ENCODE results near the gene SLC3A2.

Gene SLC3A2

GRCh38 chr11:62911137-62912130 lies 30.7 kb downstream of the SLC3A2 start:
- DNase-seq = peak; percentile 72

- no peak for DNase-seq
Observed at GRCh38 chr11:62912268-62912667, 31.6 kb downstream of the SLC3A2 start.

GRCh38 chr11:62914416-62914815 lies 33.7 kb downstream of the SLC3A2 start:
- no peak for DNase-seq

GRCh38 chr11:62917906-62918502 lies 37.3 kb downstream of the SLC3A2 start:
- DNase-seq = no peak

- no peak for DNase-seq
Observed at GRCh38 chr11:62918531-62918930, 37.8 kb downstream of the SLC3A2 start.

GRCh38 chr11:62919476-62919875 lies 38.8 kb downstream of the SLC3A2 start:
- no peak for DNase-seq

- no peak for DNase-seq
Observed at GRCh38 chr11:62919898-62920640, 39.4 kb downstream of the SLC3A2 start.

GRCh38 chr11:62921201-62921572 lies 40.5 kb downstream of the SLC3A2 start, which contains the start of gene CHRM1:
Gene CHRM1 (minus strand): TSS chr11:62921363. CDS start chr11:62911100, 10,263 bp downstream.
- no peak for DNase-seq

- DNase-seq = no peak
Observed at GRCh38 chr11:62921573-62922188, 41.0 kb downstream of the SLC3A2 start.

- no peak for DNase-seq
Observed at GRCh38 chr11:62922189-62922589, 41.5 kb downstream of the SLC3A2 start.

- DNase-seq = no peak
Observed at GRCh38 chr11:62922653-62923431, 42.1 kb downstream of the SLC3A2 start.

GRCh38 chr11:62923601-62924411 lies 43.1 kb downstream of the SLC3A2 start:
- no peak for DNase-seq

- no peak for DNase-seq
Observed at GRCh38 chr11:62925308-62925707, 44.6 kb downstream of the SLC3A2 start.

GRCh38 chr11:62925745-62926679 lies 45.3 kb downstream of the SLC3A2 start:
- no peak for DNase-seq

- DNase-seq = no peak
Observed at GRCh38 chr11:62926680-62927455, 46.2 kb downstream of the SLC3A2 start.

- DNase-seq = no peak
Observed at GRCh38 chr11:62928011-62928410, 47.3 kb downstream of the SLC3A2 start.

GRCh38 chr11:62930157-62930556 lies 49.5 kb downstream of the SLC3A2 start:
- DNase-seq = no peak

- DNase-seq = no peak
Observed at GRCh38 chr11:62930666-62931065, 50.0 kb downstream of the SLC3A2 start.
